Left hindlimb (tissue), 1 donor: ENCODE measurements around the gene ADCY4.

Experiments used
- DNase-seq: peaks from one replicate; pipeline ENCODE4 v3.0.0-alpha.2; 2018

ADCY4 gene

DNA sequence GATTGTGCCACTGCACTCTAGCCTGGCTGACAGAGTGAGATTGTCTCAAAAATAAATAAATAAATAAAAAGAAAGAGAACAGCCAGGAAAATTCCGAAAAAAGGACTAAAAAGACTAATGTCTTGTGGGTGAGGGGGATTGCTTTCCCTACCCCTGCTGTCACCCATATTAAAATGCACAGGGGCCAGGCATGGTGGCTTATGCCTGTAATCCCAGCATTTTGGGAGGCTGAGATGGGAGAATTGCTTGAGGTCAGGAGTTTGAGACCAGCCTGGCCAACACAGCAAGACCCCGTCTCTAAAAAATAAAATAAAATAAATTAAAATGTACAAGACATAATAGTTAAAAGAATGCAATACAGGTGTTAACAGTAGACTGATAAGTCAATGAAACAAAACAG is 41.3 kb downstream of the ADCY4 start:
- no peak for DNase-seq

DNA sequence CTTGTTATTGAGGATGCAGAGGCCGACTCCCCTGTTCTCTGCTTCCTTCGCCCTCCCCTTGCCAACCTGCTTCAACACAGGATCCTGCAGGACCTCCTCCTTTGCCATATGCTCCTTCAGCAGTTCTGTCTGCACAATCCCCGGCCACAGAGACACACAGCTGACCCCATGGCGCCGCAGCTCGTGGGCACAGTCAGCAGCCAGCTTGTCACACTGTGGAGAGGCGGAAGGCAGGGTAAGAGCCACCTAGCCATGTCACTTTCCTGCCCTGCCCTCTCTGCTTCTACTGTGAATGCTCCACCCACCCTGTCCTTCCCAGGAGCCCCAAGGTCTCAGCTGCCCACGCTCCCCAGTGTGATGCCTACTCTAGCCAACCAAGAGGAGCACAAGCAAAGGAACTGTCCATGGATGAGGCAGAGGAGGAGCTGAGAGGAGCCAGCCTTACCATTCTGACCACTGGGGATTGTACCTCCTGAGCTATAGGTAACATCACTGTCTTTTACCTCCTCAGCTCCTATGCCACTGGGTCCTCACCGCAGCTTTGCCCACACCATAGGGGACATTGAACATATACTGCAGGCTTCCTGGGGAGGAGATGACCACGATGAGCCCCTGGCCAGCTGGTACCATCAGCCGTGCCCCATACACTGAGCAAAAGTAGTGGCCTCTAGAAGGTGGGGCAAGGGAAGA is 42.6 kb downstream of the ADCY4 start:
- DNase-seq = no peak

DNA sequence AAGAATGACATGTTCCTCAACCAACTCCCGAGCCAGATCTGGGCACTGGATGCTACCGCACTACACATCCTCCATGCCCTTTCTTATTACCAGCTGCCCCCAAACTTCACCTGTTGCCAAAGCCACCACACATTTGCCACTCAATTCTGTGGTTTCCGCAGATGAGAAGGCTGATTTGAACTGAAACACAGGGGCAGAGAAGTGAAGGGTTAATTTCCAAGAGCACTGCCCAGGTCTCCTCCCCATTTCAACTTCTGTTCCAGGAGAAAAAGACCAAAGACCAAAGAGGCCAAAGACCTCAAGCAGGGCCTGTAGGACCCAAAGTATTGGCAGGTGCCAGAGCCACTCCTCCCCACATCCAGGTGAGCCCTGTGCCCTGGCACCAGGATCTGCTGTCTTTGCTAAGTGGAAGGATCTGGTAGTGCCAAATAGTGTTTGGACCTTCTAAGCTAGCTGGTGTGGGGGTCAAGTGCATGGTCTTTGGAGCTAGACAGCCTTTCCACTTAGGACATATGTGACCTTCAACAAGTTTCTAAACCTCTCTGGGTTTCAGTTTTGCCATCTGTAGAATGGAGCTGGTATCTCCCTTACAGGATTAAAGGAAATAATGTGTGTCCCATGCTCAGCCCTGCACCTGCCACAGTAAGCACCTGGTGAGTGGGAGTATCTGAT is 43.3 kb downstream of the ADCY4 start:
- DNase-seq = no peak

DNA sequence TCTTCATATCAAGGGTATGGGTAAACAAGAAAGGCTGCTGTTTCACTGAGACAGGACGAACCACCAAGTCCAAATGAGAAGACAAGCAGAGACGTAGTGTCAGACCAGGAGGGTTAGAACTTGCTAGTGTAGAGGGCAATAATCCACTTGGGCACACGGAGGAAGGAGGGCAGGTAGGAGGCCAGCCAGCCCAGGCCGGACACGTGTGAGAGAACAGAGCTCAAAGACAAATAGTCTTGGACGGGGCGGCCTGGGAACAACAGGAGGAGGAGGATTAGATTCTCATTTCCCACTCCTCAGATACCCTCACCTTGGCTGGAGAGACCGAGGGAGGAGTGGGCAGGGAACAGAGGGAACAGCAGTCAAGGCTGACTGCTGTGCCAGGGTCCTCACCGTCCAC is 44.1 kb downstream of the ADCY4 start:
- DNase-seq = no peak

DNA sequence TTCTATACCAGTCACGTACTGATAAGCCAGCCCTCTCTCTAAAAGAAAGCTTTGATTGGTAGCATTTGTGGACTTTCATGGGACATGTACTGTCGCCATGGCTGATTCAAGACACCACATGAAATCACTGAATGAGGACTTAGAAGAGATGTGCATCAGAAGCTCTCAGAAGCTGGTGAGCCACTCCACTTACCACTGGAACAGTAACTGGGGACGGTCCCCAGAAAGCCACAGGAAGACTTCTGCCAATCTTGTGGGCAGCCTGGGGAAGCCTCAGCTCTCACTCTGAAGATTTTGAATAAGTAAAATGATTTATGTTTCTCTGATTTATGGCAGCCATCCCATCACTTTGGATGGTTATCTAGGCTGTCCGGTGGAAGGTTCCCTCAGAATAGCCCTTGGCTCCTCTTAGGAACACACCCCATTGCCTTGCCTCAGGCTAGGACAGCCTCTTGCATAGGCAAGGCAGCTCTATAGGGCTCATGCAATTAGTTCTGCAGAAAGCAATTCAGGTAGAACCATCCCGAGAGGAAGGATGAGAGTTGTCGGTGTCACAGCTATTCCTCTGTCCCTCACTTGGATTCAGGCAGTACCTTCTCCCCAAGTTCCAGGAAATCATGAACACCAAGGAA is 45.1 kb downstream of the ADCY4 start:
- DNase-seq = no peak

- no peak for DNase-seq
Measured at GRCh38 chr14:24286996-24287395, 47.9 kb downstream of the ADCY4 start.

DNA sequence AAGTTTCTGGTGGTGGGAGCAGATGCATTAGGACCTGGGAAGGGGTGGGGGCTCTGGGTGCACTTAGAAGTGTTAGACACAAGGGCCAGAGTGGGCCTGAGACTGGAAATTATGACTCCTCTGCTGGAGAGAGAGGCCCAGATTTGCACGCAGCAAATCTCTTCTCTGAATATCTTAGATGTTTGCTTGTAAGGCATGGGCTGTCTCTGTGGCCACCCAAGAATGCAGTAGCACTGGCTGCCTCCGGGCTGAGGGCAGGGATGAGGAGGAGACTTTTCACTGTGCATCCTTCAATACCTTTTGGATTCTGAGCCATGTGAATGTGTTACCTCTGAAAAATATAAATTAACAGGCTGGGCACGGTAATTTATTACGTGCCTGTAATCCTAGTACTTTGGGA is 49.5 kb downstream of the ADCY4 start:
- DNase-seq = no peak

DNA sequence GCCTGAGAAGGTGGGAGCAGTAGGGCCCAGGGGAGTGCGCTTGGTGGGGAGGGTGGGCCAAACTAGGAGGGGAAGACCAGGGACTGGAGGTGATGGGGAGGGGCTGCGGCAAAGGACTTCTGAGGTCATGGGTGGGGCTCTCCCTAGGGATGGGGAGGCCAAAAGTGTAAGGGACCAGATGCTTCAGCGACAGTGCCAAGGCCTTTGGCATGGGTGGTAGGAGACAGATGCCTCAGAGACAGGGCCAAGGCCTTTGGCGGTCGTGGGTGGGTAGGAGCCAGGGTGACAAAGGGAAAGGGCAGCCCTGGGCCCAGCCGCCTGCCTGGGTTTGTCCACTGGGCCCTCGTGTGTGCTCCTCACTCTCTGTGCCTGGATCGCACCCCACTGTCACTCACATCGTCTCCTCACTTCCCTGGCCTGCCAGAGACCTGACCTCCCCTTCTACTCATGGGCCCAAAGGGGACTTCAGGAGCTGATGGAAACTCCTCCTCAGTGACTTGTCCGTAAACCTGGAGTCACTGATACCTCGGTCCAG is 50.3 kb downstream of the ADCY4 start:
- DNase-seq = no peak

- no peak for DNase-seq
Measured at GRCh38 chr14:24283796-24284460, 50.9 kb downstream of the ADCY4 start.

- DNase-seq = no peak
Measured at GRCh38 chr14:24282736-24283135, 52.1 kb downstream of the ADCY4 start.

GRCh38 chr14:24281636-24282035 is 53.2 kb downstream of the ADCY4 start:
- no peak for DNase-seq

DNA sequence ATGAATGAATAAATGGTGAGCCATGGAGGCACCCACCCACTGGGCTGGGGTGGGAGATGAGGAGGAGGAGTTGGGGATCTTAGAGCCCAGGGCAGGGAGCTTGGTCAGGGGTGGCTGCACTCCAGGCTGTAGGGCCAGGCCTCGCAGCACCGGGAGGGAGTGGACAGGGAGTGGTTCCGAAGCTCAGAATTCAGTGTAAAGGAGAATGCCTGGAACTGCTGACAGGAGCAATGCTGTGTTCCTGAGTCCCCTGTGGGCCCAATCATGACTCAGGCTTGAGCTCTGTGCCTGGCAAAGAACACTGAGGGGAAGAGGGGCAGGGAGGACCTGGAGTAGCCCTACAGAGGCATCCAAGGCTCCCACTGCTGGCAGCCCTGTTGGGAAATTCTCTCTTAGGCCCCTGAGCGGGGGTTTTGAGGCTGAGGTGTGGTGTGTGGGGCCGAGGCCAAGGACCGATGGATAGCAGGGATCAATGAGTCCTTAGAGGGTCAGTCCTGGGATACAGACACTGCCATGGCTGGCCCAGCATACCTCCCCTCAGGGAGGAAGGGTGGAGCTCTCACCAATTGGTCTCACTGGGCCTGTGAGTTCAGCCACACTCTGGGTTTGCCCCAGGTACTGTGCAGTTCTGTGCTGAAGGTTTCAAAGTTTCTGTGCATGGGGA is 53.9 kb downstream of the ADCY4 start:
- DNase-seq = no peak

- no peak for DNase-seq
Measured at GRCh38 chr14:24279301-24280186, 55.3 kb downstream of the ADCY4 start.

DNA sequence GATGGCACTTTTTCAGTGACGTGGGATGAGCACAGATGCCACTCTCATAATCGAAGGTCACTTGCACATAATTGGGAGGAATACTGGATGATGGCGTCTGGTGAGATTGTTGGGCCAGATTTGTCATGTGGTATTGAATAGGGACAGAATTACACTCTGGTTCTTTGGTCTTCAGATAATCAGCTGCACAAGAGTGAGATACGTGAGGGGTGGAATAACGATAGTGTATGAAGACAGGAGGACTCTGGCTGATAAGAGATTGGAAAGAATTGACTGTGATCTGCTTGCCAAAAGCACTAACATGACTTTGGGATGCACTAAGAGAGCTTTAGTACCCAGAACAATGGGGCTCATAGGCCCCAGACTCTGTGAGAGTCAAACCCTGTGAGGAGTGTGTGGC is 56.4 kb downstream of the ADCY4 start:
- no peak for DNase-seq

DNA sequence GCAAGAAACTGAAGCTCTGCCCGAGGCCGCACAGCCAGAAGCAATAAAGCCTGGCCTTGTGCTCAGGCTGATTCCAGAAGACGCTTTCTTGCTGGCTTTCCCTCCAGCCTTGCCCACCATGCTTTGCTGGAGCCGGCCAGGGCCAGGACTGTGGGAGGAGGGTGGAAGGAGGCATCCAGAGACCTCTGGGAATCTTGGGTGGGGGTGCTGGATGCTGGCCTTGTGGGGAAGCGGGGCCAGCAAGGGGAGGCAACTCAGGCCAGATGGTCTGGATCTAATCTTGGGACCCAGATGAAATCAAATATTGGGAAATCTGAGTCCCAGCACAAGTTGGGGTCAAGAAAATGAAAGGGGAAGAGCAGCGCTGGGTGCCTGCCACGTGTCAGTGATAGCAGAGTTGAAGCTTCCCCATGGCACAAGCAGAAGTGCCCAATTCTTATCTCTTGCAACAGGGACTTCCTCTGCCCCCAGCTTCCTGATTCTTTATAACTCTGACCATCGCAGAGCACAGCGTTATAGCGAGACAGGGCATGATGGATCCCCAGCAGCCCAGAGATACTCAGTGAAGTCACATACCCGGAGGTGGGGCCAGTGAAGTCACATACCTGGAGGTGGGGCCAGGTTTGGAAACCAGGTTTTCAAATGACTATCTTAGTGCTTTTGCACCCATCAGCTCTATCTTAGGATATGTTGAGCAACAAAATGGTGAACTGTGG is 57.1 kb downstream of the ADCY4 start:
- DNase-seq = no peak

- DNase-seq = no peak
Measured at GRCh38 chr14:24277071-24277470, 57.8 kb downstream of the ADCY4 start.

GRCh38 chr14:24274101-24274543 is 60.7 kb downstream of the ADCY4 start:
- no peak for DNase-seq

- DNase-seq = no peak
Measured at GRCh38 chr14:24273422-24273998, 61.4 kb downstream of the ADCY4 start.

- DNase-seq = no peak
Measured at GRCh38 chr14:24272467-24272866, 62.4 kb downstream of the ADCY4 start.

- no peak for DNase-seq
Measured at GRCh38 chr14:24271834-24272263, 63.0 kb downstream of the ADCY4 start.
